HG03575 (cell line): ENCODE data around the gene EMC6.

Experiments used
- ATAC-seq: cut with Tn5 transposase; IDR thresholded peaks from one replicate; pipeline ENCODE4 v1.9.1; 2021; ENCODE audit not compliant: unreplicated experiment, insufficient number of reproducible peaks, low FRiP score; ENCODE audit errors: extremely low read depth

EMC6 gene

GRCh38 chr17:3678095-3678820 lies 9.6 kb downstream of the EMC6 start:
- no peak for ATAC-seq

- ATAC-seq: no peak
Observed at GRCh38 chr17:3678821-3679530, 10.4 kb downstream of the EMC6 start.

DNA sequence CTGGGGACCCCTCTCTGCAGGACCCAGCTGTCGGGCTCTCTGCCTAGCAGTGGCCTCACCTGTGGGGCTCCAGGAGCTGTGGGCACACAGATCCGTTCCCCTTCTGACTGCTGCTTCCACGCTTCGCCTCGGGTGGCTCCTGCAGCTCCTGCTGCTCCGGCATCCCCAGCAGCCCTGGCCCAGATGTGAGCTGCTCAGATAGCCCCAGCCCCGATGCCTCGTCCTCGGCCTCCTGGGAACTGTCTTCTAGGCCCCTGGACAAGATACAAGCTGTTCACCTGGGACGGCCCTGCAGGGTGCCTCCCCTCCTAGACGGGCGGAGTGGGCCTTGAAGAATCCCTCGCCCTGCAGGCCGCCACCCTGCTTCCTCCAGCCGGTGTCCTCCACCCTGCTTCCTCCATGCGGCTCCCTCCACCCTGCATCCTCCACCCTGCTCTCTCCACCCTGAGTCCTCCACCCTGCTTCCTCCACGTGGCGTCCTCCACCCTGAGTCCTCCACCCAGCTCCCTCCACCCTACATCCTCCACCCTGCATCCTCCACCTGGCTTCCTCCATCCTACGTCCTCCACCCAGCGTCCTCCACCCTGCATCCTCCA lies 11.0 kb downstream of the EMC6 start:
- no peak for ATAC-seq

DNA sequence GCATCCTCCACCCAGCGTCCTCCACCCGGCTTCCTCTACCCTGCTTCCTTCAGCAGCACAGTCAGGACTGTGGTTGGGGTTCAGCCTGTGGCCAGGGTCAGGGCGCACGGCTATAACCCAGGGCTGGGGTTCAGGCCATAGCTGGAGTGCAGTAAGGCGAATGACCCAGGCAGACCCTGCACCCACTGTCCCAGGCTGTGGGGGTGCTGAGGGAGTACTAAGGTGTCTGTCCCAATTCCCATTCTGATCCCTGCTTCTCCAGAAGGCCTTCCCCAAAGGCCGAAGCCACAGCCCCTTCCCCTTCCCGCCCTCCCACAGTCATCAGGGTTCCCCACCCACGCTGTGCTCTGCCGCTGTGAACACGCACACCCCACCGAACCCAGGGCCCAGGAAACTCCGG lies 12.4 kb downstream of the EMC6 start:
- no peak for ATAC-seq

DNA sequence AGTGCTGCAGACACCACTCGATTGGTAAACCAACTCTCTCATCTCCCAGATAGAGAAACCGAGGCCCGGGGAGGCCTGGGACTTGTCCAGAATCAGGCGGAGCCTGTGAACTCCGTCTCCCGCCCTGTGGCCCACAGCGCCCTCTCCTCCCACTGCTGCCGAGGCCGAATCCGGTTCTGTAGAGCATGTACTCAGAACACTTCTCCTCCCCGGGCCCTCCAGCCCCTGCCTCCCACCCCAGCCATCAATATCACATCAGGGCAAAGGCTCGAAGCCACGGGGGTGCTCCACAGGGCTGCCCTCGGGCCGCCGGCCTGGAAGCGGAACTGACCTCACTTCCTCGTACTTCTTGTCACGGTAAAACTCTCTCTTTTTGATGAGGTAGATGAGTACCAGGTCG lies 13.0 kb downstream of the EMC6 start:
- ATAC-seq: no peak

GRCh38 chr17:3682033-3682432 lies 13.4 kb downstream of the EMC6 start:
- no peak for ATAC-seq

DNA sequence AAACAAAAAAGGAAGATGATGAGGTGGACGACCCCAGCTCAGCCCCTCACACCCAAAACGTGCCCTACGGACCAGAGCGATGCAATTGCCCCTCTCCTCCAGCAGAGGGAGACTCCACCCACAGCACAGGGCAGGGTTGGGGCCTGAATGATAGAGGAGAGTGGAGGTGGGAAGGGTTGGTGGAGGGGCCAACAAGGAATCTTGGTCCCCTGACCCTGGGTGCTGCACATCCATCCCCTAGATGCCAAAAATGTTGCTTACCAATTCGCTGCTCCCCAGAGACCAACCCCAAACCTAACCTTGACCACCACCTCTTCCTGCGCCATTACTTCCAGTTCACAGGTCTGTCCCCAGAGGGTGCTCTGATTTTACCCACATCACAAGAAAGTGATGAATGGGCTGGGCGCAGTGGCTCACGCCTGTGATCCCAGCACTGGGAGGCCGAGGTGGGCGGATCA lies 14.5 kb downstream of the EMC6 start:
- no peak for ATAC-seq

GRCh38 chr17:3685174-3685573 lies 16.6 kb downstream of the EMC6 start:
- ATAC-seq: no peak

DNA sequence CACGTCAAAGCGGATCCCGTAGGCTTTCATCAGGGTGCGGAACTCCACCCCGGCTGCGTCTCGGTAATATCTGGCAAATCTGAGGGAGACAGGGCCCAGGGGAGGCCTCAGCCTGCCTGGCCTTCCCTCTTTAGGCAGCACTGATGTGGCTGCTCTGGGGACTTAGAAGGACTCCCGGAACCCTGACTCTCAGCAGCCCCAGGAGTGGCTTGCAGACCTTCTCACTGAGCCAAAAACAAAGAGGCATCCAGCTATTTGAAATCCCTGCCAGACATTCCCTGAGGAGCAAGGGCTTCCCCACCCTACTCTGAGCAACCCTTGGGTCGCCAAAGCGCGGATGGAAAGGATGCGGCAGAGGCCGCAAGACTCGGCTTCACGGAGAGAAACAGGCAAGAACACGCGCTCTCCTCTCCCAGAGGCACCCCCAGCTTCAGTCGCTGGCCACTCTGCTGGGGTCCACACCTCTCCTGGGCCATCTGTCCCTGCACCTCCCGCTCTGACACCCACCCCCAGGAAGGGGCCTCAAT lies 19.5 kb downstream of the EMC6 start:
- ATAC-seq: no peak

GRCh38 chr17:3688852-3689261 lies 20.2 kb downstream of the EMC6 start:
- ATAC-seq: no peak

- no peak for ATAC-seq
Observed at GRCh38 chr17:3689262-3690093, 20.9 kb downstream of the EMC6 start.

DNA sequence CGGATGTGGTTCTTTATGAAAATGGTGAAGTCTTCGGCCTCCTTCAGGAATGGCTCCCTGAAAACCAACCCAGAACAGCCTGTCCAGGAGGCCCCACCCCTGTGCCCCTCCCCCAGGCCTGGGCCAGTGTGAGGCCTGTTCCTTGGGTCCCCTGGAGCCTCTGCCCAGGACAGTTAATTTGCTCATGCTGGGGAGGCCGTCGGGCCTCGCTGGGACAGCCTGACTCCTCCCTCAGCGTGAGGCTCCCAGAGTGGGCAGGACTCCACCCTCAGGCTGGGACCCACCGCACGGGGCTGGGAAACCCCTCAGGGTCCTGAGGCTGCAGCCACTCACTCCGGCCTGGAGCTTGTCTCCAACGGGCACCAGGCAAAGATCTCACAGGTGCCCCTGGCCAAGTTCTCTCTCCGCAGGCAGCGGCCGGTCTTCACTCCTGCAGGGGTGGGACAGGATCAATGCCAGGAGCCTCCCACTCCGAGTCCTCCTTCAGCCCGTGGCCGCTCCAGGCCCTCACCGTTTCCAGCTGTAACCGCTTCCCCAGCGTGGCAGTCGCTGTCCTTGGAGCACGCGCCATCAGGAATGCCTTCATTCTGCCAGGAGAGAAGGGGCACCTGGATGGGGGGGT lies 21.6 kb downstream of the EMC6 start:
- no peak for ATAC-seq

DNA sequence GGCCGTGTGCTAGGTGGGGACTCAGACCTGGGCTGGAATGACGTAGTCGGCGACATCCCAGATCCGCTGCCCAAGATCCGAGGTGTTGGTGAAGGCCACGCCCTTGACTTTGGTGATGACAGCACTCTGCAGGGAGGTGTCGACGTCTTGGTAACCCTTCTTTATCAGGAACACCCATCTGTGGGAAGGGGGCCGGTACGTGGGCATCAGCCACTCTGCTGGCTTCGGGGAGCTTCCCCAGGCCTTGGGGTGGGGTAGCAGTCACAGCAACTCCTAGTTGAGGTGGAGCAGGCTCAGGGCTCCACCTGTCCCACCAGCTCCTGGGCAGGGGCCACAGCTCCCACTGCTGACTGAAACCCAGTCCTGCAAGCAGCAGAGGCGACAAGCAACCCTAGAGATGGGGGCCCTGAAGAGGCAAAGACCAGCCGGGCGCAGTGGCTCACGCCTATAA lies 23.0 kb downstream of the EMC6 start:
- no peak for ATAC-seq

DNA sequence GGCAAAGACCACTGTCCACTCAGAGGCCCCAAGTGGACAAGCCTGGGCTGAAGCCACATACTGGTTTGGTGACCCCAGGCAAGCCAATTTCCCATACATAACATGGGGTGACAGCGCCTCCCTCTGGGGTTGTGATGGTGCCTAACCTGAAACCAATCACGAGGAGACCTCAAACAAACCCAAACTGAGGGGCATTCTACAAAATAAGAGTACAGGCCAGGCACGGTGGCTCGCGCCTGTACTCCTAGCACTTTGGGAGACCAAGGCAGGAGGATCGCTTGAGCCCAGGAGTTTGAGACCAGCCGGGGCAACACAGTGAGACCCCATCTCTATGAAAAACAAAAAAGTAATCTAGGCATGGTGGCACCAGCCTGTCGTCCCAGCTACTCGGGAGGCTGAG lies 23.7 kb downstream of the EMC6 start:
- ATAC-seq: no peak

DNA sequence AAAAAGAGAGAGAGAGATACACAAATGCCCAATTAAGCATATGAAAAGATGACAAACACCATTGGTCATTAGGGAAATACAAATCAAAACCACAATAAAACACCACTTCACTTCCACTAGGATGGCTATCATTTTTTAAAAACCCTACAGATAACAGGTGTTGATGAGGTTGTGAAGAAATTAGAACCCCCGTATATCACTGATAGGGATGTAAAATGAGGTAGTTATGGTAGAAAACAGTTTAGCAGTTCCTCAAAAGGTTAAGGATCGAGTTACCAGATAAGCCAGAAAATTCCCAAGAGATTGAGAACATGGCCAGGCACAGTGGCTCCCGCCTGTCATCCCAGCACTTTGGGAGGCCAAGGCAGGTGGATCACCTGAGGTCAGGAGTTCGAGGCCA lies 24.5 kb downstream of the EMC6 start:
- ATAC-seq: no peak

- no peak for ATAC-seq
Observed at GRCh38 chr17:3693829-3694231, 25.2 kb downstream of the EMC6 start.

- no peak for ATAC-seq
Observed at GRCh38 chr17:3695129-3695722, 26.6 kb downstream of the EMC6 start.

- ATAC-seq: no peak
Observed at GRCh38 chr17:3695723-3696411, 27.3 kb downstream of the EMC6 start, which contains the start of gene P2RX5. TSS of gene P2RX5 (minus strand) at chr17:3696155. CDS start at chr17:3696005, 150 bp downstream.
